CD4-positive, alpha-beta T cell treated with Interleukin-1 beta for 1 hour (primary cell): ENCODE data around the gene PDE3B.
A peak's percentile ranks its signal among the peaks of the same experiment; 100 is the strongest.
"Not testable (repeated sequence)": the region's sequence is repeated elsewhere in the genome, so short reads cannot be mapped to it uniquely, and the experiment has no call there.

ENCODE experiments used
- DNase-seq, 2 donors: peaks; one replicate each; pipeline ENCODE4 v3.0.0-alpha.2; 2020 to 2022

The PDE3B gene

DNA sequence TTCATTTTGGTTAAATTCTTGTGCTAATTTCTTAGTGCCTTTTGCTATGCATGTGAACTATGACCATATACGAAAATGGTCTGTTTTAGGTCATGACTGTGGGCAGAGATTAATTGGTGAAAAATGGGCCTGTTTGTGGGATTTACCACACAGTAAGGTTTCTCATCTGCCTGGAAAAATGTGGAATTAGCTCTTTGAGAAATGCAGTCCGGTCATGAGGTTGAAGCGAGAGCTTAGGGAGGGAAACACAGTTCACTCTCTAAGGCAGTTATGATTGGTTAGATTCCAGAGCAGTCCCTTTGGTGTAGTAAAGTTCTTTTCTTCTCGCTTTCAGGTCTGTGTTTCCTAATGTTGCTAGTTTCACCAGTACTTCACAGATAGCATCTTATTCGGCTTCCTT lies 1.2 kb upstream of the PDE3B start:
- DNase-seq, result no peak

GRCh38 chr11:14642873-14643696 lies 519 bp upstream of the PDE3B start:
- DNase-seq, result peak in 1 of 2 donors; percentile 11

DNA sequence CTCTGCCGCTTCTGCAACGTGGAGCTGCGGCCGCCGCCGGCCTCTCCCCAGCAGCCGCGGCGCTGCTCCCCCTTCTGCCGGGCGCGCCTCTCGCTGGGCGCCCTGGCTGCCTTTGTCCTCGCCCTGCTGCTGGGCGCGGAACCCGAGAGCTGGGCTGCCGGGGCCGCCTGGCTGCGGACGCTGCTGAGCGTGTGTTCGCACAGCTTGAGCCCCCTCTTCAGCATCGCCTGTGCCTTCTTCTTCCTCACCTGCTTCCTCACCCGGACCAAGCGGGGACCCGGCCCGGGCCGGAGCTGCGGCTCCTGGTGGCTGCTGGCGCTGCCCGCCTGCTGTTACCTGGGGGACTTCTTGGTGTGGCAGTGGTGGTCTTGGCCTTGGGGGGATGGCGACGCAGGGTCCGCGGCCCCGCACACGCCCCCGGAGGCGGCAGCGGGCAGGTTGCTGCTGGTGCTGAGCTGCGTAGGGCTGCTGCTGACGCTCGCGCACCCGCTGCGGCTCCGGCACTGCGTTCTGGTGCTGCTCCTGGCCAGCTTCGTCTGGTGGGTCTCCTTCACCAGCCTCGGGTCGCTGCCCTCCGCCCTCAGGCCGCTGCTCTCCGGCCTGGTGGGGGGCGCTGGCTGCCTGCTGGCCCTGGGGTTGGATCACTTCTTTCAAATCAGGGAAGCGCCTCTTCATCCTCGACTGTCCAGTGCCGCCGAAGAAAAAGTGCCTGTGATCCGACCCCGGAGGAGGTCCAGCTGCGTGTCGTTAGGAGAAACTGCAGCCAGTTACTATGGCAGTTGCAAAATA lies 816 bp downstream of the PDE3B start:
- DNase-seq, result peak; percentile 44 to 53

DNA sequence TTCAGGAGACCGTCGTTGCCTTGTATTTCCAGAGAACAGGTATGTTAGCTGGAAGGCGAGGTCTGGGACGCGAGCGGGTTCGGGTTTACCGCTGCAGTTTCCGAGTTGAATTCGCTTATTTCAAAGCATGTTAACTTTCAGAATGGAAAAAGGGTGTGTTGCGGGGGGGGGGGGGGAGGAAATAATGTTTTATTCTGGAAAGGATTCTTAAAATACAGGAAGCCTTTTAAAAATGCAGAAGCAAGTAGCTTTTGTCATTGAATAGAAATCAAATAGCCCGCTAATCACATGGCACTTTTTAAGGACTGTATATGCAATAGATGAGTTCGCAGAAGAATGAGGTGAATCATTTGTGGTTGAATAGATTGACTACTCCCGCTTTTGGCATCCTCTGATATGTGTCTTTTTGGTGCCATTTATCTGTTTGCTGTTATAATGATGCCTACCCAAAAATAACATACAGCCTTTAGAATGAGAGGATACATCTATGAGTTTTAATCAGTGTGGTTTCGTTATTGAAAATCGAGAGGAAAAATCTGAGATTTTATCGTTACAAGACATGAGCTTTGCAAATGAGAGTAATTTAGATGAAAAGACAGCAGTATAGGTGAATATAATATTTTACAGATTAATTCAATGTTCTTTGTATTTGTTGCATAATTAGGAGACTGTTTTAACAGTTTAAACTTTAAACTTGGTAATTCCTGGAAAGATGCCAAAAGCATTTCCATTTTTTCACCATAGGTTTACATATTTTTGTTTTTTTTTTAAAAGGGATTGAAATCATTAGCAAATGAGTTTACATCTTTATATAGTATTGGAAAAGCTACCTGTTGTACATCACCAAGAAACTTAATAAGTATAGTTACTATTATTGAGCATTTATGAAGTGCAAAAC lies 1.7 kb downstream of the PDE3B start:
- DNase-seq, result peak in 1 of 2 donors; percentile 49

GRCh38 chr11:14645985-14646900 lies 2.6 kb downstream of the PDE3B start:
- DNase-seq, result peak in 1 of 2 donors; percentile 23

DNA sequence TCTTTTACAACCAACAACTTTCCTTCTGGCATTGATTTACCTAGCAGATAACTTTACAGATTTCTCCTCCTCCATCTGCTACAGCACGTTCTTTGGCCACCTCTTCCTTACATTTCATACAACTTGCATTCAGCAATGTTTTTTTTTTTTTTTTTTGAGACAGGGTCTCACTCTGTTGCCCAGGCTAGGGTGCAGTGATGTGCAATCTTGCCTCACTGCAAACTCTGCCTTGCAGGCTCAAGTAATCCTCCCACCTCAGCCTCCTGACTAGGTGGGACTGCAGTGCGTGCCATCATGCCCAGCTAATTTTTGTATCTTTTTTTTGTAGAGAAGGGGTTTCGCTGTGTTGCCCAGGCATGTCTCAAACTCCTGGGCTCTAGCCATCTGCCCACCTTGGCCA lies 6.5 kb downstream of the PDE3B start:
- DNase-seq, result no peak

- no peak for DNase-seq
Measured at GRCh38 chr11:14653090-14653489, 9.5 kb downstream of the PDE3B start.

- no peak for DNase-seq
Measured at GRCh38 chr11:14655435-14655834, 11.8 kb downstream of the PDE3B start.

GRCh38 chr11:14656536-14657457 lies 13.2 kb downstream of the PDE3B start:
- DNase-seq, result no peak

DNA sequence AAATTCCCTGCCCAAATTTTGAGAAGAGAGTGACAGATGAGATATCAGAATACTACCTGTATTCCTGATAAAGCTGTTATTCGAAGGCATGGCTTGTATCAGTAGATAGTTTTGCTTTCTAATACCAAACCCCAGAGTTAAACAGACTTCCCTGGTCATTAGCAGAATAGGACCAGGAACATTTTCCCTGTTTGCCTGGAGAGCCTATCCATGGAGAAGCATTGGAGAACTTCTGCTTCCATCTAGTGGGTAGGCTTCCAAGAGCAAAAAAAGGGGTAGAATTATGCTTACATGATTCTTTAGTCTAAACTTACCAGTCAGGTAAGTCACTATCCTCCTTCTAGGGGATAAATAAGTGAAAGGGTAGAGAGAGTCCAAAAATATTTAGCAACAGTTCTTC lies 14.2 kb downstream of the PDE3B start:
- no peak for DNase-seq

DNA sequence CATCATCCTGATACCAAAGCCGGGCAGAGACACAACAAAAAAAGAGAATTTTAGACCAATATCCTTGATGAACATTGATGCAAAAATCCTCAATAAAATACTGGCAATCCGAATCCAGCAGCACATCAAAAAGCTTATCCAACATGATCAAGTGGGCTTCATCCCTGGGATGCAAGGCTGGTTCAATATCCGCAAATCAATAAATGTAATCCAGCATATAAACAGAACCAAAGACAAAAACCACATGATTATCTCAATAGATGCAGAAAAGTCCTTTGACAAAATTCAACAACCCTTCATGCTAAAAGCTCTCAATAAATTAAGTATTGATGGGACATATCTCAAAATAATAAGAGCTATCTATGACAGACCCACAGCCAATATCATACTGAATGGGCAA lies 21.3 kb downstream of the PDE3B start:
- DNase-seq, result not testable (repeated sequence)

- DNase-seq, result not testable (repeated sequence)
Measured at GRCh38 chr11:14667329-14667728, 23.7 kb downstream of the PDE3B start.

DNA sequence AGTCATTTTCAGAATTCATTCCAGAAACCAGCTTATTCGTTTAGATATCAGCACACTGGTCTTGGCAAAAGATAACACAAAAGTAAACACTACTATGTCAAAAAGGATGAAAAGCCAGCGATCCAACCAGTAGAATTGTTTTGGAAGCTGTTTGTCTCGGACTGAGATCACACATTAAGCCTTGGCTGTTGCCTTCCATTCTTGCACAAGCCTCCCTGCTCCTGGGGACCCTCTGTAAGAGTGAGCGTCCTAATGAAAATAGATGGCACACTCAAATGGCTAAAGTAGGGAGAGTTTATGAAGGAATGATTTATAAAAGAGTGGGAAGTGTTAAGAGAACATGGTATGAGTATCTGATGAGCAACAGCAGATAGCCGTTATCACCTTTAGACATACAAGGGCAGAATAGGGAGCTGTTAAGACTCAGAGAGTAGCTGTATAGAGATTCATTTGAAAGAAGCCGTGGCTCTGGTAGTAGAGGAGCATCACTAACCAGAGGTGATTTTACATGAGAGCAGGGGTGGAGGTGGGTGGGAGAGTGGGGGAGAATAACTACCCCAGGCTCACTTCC lies 25.2 kb downstream of the PDE3B start:
- no peak for DNase-seq

GRCh38 chr11:14669499-14669898 lies 25.9 kb downstream of the PDE3B start:
- no peak for DNase-seq

- no peak for DNase-seq
Measured at GRCh38 chr11:14669958-14670357, 26.4 kb downstream of the PDE3B start.

GRCh38 chr11:14672635-14673034 lies 29.0 kb downstream of the PDE3B start:
- no peak for DNase-seq

DNA sequence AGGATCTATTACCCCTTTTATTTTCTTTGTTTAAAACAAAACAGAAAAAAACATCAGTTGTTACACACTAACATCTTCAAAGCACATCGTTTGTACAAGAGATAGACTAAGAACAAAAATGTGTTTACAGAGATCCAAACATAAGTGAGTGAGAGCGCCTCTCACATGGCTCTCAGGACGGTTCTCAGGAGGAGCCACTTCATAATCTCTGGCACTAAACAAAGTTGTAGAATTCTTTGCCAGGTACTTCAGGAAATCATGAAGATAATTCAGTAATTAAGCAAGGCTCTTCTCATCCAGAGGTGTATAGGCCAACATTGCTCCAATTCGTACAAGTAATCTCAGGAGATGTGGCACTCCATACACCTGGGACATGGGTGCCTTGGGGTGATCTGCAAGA lies 29.8 kb downstream of the PDE3B start:
- DNase-seq, result no peak

- DNase-seq, result no peak
Measured at GRCh38 chr11:14673824-14674405, 30.3 kb downstream of the PDE3B start.

DNA sequence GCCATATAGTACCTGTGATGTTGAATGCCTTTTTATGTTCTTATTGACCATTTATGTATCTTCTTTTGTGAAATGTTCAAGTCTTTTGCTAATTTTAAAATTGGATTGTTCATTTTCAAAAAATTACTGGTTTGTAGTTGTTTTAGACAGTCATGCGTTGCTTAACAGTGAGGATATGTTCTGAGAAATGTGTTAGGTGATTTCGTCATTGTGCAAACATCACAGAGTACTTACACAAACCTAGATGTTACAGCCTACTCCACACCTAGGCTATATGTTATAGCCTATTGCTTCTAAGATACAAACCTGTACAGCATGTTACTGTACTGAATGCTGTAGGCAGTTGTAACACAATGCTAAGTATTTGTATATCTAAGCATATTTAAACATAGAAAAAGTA lies 32.5 kb downstream of the PDE3B start:
- no peak for DNase-seq

DNA sequence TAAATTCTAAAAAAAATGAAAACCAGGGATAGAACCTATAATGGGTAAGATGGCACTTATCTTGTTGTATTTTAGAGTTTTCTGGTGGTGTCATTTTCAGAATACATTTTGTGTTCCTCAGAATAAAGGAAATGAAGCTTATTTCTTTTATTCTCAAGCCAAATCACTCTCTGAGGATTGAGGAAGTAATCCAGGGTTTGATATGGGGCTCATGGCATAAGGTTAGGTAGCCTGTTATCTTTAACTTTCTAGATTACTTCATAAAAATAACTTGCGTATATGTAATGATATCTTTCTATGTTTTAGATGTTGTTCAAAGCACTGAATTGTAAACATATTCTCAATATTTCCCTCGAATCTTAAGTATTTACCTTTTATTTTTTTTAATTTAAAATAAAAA lies 33.5 kb downstream of the PDE3B start:
- DNase-seq, result no peak
